GM12878 (cell line): Measurements from ENCODE around the gene BCR. TPM values are rescaled to one million over a fixed set of nuclear protein-coding genes. Genes with fewer than 3 reads are reported as not detected.

Experiments
- ATAC-seq: fragments of 200-7000 bp; cut with Tn5 transposase; 3 replicates; pipeline ENCODE4 v1.9.1; 2020; ENCODE audit warnings: mild to moderate bottlenecking, moderate library complexity
- BruUV-seq: library from RNA; stranded (reverse); fragments of 400-500 nt; replicated peaks from 2 replicates; lab custom pipeline; 2021; lab: Mats Ljungman, UMichigan
- CTCF ChIA-PET: fragments of 300-600 bp; sonication (Branson Sonifier 250); formaldehyde crosslinking; extraction: SDS; loops from one replicate; lab custom pipeline; 2021; ENCODE audit warnings: inconsistent platforms; lab: Yijun Ruan, JAX
- POLR2A ChIA-PET: fragments of 350-600 bp; formaldehyde crosslinking; extraction: SDS; loops from one replicate; lab custom pipeline; 2021; ENCODE audit warnings: inconsistent platforms; lab: Charles Lee
- RAD21 ChIA-PET: fragments of 300-600 bp; sonication (Branson Sonifier 250); formaldehyde crosslinking; loops from one replicate; lab custom pipeline; 2023; ENCODE audit warnings: antibody characterized with exemption; ENCODE audit not compliant: unreplicated experiment; lab: Charles Lee
- SMC1A ChIA-PET: fragments of 300-600 bp; sonication (Branson Sonifier 250); formaldehyde crosslinking; loops from one replicate; lab custom pipeline; 2023; ENCODE audit not compliant: unreplicated experiment, uncharacterized antibody; lab: Charles Lee
- DNase-seq: peaks from one replicate; pipeline ENCODE4 v3.0.0-alpha.2; 2011; ENCODE audit warnings: low read depth, low spot score
- FAIRE-seq: peaks from 3 replicates; lab custom pipeline; 2011; peaks lifted over from hg19 to GRCh38; lab: Jason Lieb, UNC
- H2AFZ ChIP-seq: 2 replicates; pipeline ENCODE4 v1.6.0; 2011; ENCODE audit warnings: low read depth, low read length, control low read depth; ENCODE audit not compliant: control insufficient read depth
- H3K27ac ChIP-seq: 2 replicates; pipeline ENCODE4 v1.5.1; 2011; ENCODE audit warnings: control low read depth; ENCODE audit not compliant: control insufficient read depth, insufficient read depth
- H3K27me3 ChIP-seq, 2 experiments: replicated peaks in 1 of 2; 2 replicates each; pipeline versions ENCODE4 v1.6.0 to v1.6.1; 2011; ENCODE audit warnings: low read length in 1 of 2; ENCODE audit not compliant: control insufficient read depth in 2 of 2, insufficient read depth in 2 of 2
- H3K36me3 ChIP-seq, 2 experiments: 2 replicates each; pipeline ENCODE4 v1.5.1; 2011; ENCODE audit warnings: low read length in 1 of 2; ENCODE audit not compliant: control insufficient read depth in 2 of 2, insufficient read depth in 2 of 2
- H3K4me1 ChIP-seq: 2 replicates; pipeline ENCODE4 v1.6.1; 2011; ENCODE audit warnings: mild to moderate bottlenecking, low read length, moderate library complexity, mixed read lengths; ENCODE audit not compliant: control insufficient read depth, insufficient read depth
- H3K4me2 ChIP-seq: 2 replicates; pipeline ENCODE4 v1.6.0; 2011; ENCODE audit warnings: control low read depth; ENCODE audit not compliant: control insufficient read depth, insufficient read depth
- H3K4me3 ChIP-seq: fragments of 200-600 bp; sonication (generic); 2 replicates; pipeline ENCODE4 v1.5.1; 2016
- H3K79me2 ChIP-seq: 2 replicates; pipeline ENCODE4 v1.6.0; 2011; ENCODE audit warnings: low read length; ENCODE audit not compliant: control insufficient read depth, insufficient read depth
- H3K9ac ChIP-seq: 2 replicates; pipeline ENCODE4 v1.8.0; 2011; ENCODE audit warnings: low read length, control low read depth, mixed read lengths; ENCODE audit not compliant: control insufficient read depth, insufficient read depth
- H3K9me3 ChIP-seq: replicated peaks from 3 replicates; pipeline ENCODE4 v1.5.1; 2011; ENCODE audit warnings: mild to moderate bottlenecking, low read length; ENCODE audit not compliant: control insufficient read depth, insufficient read depth
- H4K20me1 ChIP-seq: 2 replicates; pipeline ENCODE4 v1.6.0; 2011; ENCODE audit not compliant: control insufficient read depth, insufficient read depth
- CBX5 ChIP-seq: sonication (generic); IDR thresholded peaks from 2 replicates; pipeline ENCODE4 v1.6.1; 2016; ENCODE audit warnings: low read depth, moderate library complexity, mild to moderate bottlenecking, inconsistent platforms
- FOS ChIP-seq: IDR thresholded peaks from 3 replicates; pipeline ENCODE4 v1.6.1; 2011; ENCODE audit warnings: borderline replicate concordance; ENCODE audit not compliant: insufficient read length; ENCODE audit errors: extremely low read depth
- GABPA ChIP-seq: IDR thresholded peaks from 2 replicates; pipeline ENCODE4 v1.6.1; 2014; ENCODE audit warnings: antibody characterized with exemption, low read depth, mild to moderate bottlenecking, inconsistent platforms
- MEF2A ChIP-seq: IDR thresholded peaks from 2 replicates; pipeline ENCODE4 v1.6.1; 2011; ENCODE audit warnings: low read depth, mild to moderate bottlenecking, low read length, moderate library complexity; ENCODE audit not compliant: insufficient read depth
- MTA2 ChIP-seq: fragments of 450-650 bp; IDR thresholded peaks from 2 replicates; pipeline ENCODE4 v1.6.1; 2016; ENCODE audit warnings: low read depth, mild to moderate bottlenecking, moderate library complexity
- MYB ChIP-seq: fragments of 150-350 bp; IDR thresholded peaks from 2 replicates; pipeline ENCODE4 v1.6.1; 2014; ENCODE audit warnings: mild to moderate bottlenecking, low read depth, low read length, borderline replicate concordance
- NR2F1 ChIP-seq: fragments of 450-650 bp; conservative IDR thresholded peaks from 2 replicates; pipeline ENCODE4 v1.6.1; 2017; ENCODE audit warnings: mild to moderate bottlenecking
- NRF1 ChIP-seq: conservative IDR thresholded peaks from 2 replicates; pipeline ENCODE4 v1.6.1; 2011; ENCODE audit warnings: mild to moderate bottlenecking, low read depth, low read length, improper control_type of control experiment
- POU2F2 ChIP-seq: IDR thresholded peaks from 3 replicates; pipeline ENCODE4 v1.6.1; 2011; ENCODE audit warnings: low read depth, mild to moderate bottlenecking, low read length, borderline replicate concordance
- RFX5 ChIP-seq: IDR thresholded peaks from 2 replicates; pipeline ENCODE4 v1.6.1; 2011; ENCODE audit warnings: low read depth, low read length, improper control_type of control experiment
- SPI1 ChIP-seq: IDR thresholded peaks from 2 replicates; pipeline ENCODE4 v1.6.1; 2011; ENCODE audit warnings: low read depth, mild to moderate bottlenecking, low read length, moderate library complexity, borderline replicate concordance; ENCODE audit not compliant: insufficient read depth
- TCF12 ChIP-seq: IDR thresholded peaks from 2 replicates; pipeline ENCODE4 v1.6.1; 2011; ENCODE audit warnings: low read depth, mild to moderate bottlenecking, low read length
- ZBED1 ChIP-seq: IDR thresholded peaks from 2 replicates; pipeline ENCODE4 v1.6.1; 2016; ENCODE audit warnings: borderline replicate concordance
- WGBS: methylation state at CpG from one replicate; pipeline ENCODE4 v1.1.6; 2016; ENCODE audit warnings: low lambda C conversion rate; ENCODE audit not compliant: insufficient replicate concordance, insufficient coverage; ENCODE audit errors: missing lambda C conversion rate; 5-methylcytosine and 5-hydroxymethylcytosine counted together
- in situ Hi-C: fragments of 300-500 bp; cut with MboI; formaldehyde crosslinking; loops from 9 replicates; pipeline ENCODE4 v1.14.3; 2018; ENCODE audit warnings: mixed read lengths
- intact Hi-C: fragments of 100-400 bp; cut with micrococcal nuclease; formaldehyde crosslinking; loops from one replicate; pipeline ENCODE4 v1.14.2; 2022; ENCODE audit not compliant: unreplicated experiment
- polyA plus RNA-seq, 11 experiments: library from polyadenylated mRNA; depleted of rRNA in 4 of 11; unstranded in 6 of 11; stranded (reverse) in 5 of 11; fragments of >200 nt; fragmentation: Nextera tagmentation in 4 of 11; fragmentation: Illumina TruSeq in 1 of 11; extraction: Ambion mirVana in 4 of 11; extraction: Trizol in 1 of 11; gene quantifications; 1 replicate in 1 of 11; 2 replicates in 10 of 11; pipeline versions ENCODE4 v1.2.1 to v1.2.3, GENCODE V29; 2011 to 2016; ENCODE audit warnings: inconsistent platforms in 2 of 11, missing spikeins in 2 of 11, low read depth in 1 of 11
- total RNA-seq, 4 experiments: library from RNA; depleted of rRNA in 3 of 4; stranded (reverse); fragments of >200 nt in 3 of 4; fragmentation: Illumina TruSeq in 1 of 4; extraction: Trizol in 1 of 4; gene quantifications; 2 replicates each; pipeline versions ENCODE4 v1.2.1 to v1.2.3, GENCODE V29; 2013 to 2021
- TF ChIP-seq, protein P1 (sequence below): fragments of 450-650 bp; IDR thresholded peaks from 2 replicates; pipeline ENCODE4 v1.6.1; 2014; ENCODE audit warnings: mild to moderate bottlenecking

Gene BCR
- total and polyA plus RNA-seq, 10 of the 15 experiments (the other 5 are each of a cell fraction or from before 2014, with no cell fraction given) = 1.7 to 64.7 (median 18.4) TPM

DNA sequence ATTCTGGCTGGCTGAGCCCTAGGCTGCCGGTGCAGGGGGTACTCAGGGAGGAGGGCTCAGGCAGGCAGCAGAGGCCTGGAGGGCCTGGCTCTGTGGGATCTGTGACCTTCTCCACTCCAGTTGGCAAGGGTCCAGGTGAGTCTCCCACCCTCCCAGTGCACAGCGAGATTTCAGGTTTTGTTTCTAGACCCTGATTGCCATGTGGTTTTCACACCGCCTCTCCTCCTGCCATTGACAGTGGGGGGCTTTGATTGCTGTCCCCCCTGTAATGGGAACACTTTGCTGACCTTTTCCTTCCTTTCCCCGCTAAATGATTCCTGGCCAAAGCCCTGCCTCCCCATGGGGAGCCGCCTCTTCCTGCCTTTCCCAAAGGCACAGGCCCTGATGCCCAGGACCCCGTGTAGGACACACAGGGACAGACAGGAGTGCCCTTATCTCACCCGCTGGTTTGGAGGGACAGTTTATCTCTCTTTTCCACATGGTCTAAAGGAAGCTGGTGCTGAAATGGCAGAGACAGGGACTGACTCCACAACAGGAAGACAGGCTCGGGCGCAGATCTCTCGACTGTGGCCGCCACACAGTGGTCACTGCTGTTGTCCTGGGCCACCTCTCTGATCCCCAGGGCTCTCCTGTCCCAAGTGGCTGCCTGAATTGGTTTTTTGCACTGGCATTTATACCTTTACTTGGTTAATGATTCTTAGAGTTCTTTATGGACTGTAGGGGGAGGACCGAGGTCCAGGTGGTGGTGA is 43.4 kb downstream of the BCR start:
- no TSS peak for BruUV-seq
- no peaks in the 10 kb centered on the region for H3K27me3 ChIP-seq
- H3K27ac ChIP-seq = no peak overlapping the region
- ATAC-seq (no peak), FAIRE-seq (no peak), DNase-seq (no peak)
- WGBS = 86% methylated on average over 12 of the region's 12 CpGs
- ChIA-PET SMC1A (no interaction called here), POLR2A (no interaction called here), CTCF (no interaction called here), RAD21 (no interaction called here)
- peaks cover 7% of the 10 kb centered on the region for H3K9me3 ChIP-seq
- no peaks in the 10 kb centered on the region; the same call in 1 of the 2 replicates for H4K20me1 ChIP-seq
- H2AFZ ChIP-seq = no peak overlapping the region
- no peak overlapping the region for H3K9ac ChIP-seq
- H3K4me1 ChIP-seq = peaks cover 26% of the 10 kb centered on the region
- peaks cover 0 to 5% of the 10 kb centered on the region in 2 experiments; a peak in 2 of 4 replicates for H3K36me3 ChIP-seq
- intact Hi-C loops = no loop called here
- no peak overlapping the region for H3K4me3 ChIP-seq
- in situ Hi-C loops = no loop called here
- H3K4me2 ChIP-seq = no peak overlapping the region
- TF ChIP-seq, protein P1, sequence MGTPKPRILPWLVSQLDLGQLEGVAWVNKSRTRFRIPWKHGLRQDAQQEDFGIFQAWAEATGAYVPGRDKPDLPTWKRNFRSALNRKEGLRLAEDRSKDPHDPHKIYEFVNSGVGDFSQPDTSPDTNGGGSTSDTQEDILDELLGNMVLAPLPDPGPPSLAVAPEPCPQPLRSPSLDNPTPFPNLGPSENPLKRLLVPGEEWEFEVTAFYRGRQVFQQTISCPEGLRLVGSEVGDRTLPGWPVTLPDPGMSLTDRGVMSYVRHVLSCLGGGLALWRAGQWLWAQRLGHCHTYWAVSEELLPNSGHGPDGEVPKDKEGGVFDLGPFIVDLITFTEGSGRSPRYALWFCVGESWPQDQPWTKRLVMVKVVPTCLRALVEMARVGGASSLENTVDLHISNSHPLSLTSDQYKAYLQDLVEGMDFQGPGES = no peak
- no peak for TF ChIP-seq TCF12
- no peak for TF ChIP-seq SPI1
- TF ChIP-seq POU2F2 = no peak
- TF ChIP-seq GABPA = no peak
- no peak for TF ChIP-seq MYB
- TF ChIP-seq RFX5 = no peak
- TF ChIP-seq NR2F1 = no peak
- TF ChIP-seq FOS = no peak
- TF ChIP-seq MEF2A = no peak
- no peak for TF ChIP-seq MTA2
- no peak for TF ChIP-seq NRF1
- TF ChIP-seq CBX5 = no peak
- TF ChIP-seq ZBED1 = no peak
- TF ChIP-seq, all 136 proteins: peak for 0
- peaks cover 21% of the 10 kb centered on the region for H3K79me2 ChIP-seq
